HG02885 (cell line): ENCODE results near the gene RBM14.

ENCODE experiments used
- ATAC-seq: cut with Tn5 transposase; IDR thresholded peaks from one replicate; pipeline ENCODE4 v1.9.1; 2021; ENCODE audit warnings: mild to moderate bottlenecking; ENCODE audit not compliant: unreplicated experiment, poor library complexity

The RBM14 gene

DNA sequence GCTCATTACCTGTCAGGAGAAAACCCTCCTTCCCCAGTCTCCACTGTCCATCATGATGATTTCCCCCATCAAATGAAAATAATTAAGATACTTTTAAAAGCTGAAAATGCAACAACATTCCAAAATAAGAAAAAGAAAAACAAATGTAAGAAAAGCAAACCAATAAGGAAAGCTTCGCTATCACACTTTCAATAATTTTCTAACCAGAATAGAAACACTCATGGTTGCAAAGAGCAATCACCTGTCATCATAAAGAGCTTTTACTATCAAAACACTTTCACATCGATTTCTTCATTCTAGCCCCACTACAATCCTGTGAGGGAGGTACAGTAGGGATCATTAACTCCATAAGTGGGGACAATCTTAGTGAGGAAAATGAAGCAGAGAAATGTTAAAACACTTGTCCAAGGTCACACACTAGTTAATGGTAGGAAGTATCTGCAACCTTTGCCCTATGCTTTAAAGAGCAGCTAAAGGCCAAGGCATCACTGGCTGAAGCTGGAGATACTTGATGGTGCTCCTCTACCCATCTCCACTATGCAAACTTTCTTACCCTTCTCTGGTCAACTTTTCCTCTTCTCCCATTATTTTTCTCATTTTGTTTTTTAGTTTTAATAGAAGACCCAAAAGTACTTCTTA, 58.7 kb downstream of the RBM14 start:
- no peak for ATAC-seq

DNA sequence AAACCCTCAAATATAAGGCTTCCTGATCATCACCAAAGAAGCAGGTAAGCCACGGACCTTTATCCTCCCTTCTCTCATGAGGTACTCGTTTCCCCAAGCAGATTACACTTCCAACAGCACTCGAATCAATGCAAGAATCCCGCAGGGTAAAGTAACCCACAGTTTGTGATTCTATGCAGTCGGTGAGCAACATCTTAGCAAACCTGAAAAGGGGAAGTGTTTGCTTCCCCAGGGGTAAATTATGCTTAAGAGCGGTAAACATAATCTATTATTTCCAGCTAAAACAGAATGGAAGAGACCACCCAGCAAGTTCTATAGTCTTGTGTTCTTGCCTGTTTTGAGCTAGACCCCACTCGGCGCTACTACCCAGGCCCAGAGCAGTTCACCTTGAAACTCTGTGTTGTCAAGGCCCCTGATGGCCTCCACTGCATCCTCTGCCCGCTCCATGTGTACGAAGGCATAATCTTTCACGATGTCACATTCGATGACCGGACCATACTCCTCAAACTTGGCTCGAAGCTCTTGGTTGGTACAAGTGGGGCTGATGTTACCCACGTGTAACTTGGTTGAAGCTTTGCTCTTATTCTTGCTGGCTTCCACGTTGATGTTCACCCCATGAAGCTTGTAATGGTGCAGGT, 60.0 kb downstream of the RBM14 start:
- no peak for ATAC-seq
